SU-DHL-6 (cell line): ENCODE results near the gene FTCD.

Experiments used
- H2AFZ ChIP-seq: fragments of 200-600 bp; sonication (generic); 2 replicates; pipeline ENCODE4 v1.6.1; 2014; ENCODE audit warnings: low read depth, mild to moderate bottlenecking, moderate library complexity, mixed read lengths, antibody characterized with exemption, low read length; ENCODE audit not compliant: severe bottlenecking
- H3F3A ChIP-seq: fragments of 200-600 bp; shearing (Covaris generic); 2 replicates; pipeline ENCODE4 v1.6.0; 2016; ENCODE audit warnings: antibody characterized with exemption, mild to moderate bottlenecking; ENCODE audit not compliant: insufficient read depth
- H3K27ac ChIP-seq: fragments of 200-600 bp; sonication (generic); 2 replicates; pipeline ENCODE4 v1.5.1; 2016; ENCODE audit warnings: low read depth, mild to moderate bottlenecking, low read length, moderate library complexity, mixed read lengths
- H3K27me3 ChIP-seq: fragments of 200-600 bp; sonication (generic), shearing (Covaris generic); 2 replicates; pipeline ENCODE4 v1.6.0; 2014; ENCODE audit warnings: mild to moderate bottlenecking, low read length
- H3K36me3 ChIP-seq: fragments of 200-600 bp; sonication (generic); 2 replicates; pipeline ENCODE4 v1.6.1; 2014; ENCODE audit warnings: mild to moderate bottlenecking, low read length, mixed read lengths
- H3K4me2 ChIP-seq: fragments of 300-600, 200-600 bp; shearing (Covaris generic), sonication (generic); 2 replicates; pipeline ENCODE4 v1.6.0; 2014; ENCODE audit warnings: low read length, low read depth, mild to moderate bottlenecking; ENCODE audit not compliant: poor library complexity, severe bottlenecking
- H3K4me3 ChIP-seq: fragments of 200-600 bp; sonication (generic); 2 replicates; pipeline ENCODE4 v1.5.1; 2014; ENCODE audit warnings: antibody characterized with exemption, low read length, mild to moderate bottlenecking, mixed read lengths; ENCODE audit not compliant: insufficient read depth, poor library complexity, severe bottlenecking
- H3K79me2 ChIP-seq: fragments of 200-600 bp; sonication (generic); 2 replicates; pipeline ENCODE4 v1.6.1; 2014; ENCODE audit warnings: mild to moderate bottlenecking, low read length, moderate library complexity; ENCODE audit not compliant: insufficient read depth
- H3K9ac ChIP-seq: fragments of 200-600 bp; sonication (generic); 2 replicates; pipeline ENCODE4 v1.7.0; 2014; ENCODE audit warnings: mild to moderate bottlenecking, low read length
- H3K9me2 ChIP-seq: fragments of 200-600 bp; sonication (generic); replicated peaks from 2 replicates; pipeline ENCODE4 v1.6.1; 2014; ENCODE audit warnings: low read length; ENCODE audit not compliant: insufficient read depth
- H3K9me3 ChIP-seq: fragments of 200-600 bp; sonication (generic); 2 replicates; pipeline ENCODE4 v1.6.1; 2014; ENCODE audit warnings: low read length, mixed read lengths; ENCODE audit not compliant: insufficient read depth
- H4K20me1 ChIP-seq: fragments of 200-600 bp; sonication (generic); 2 replicates; pipeline ENCODE4 v1.6.1; 2014; ENCODE audit warnings: low read depth, mild to moderate bottlenecking, antibody characterized with exemption, low read length, moderate library complexity, mixed read lengths
- CTCF ChIP-seq: fragments of 200-600 bp; sonication (generic); IDR thresholded peaks from one replicate; pipeline ENCODE4 v1.5.1; 2017; ENCODE audit warnings: antibody characterized with exemption, mild to moderate bottlenecking, low read length, moderate library complexity; ENCODE audit not compliant: insufficient read depth, poor library complexity, severe bottlenecking
- EZH2phosphoT487 ChIP-seq: fragments of 200-600 bp; sonication (generic), shearing (Covaris generic); conservative IDR thresholded peaks from 2 replicates; pipeline ENCODE4 v1.6.1; 2018; ENCODE audit warnings: mild to moderate bottlenecking, antibody characterized with exemption, low read length, moderate library complexity, mixed read lengths

Gene FTCD

GRCh38 chr21:46189213-46189958, 34.0 kb upstream of the FTCD start:
- Histone ChIP-seq H4K20me1 (no peaks in the 10 kb centered on the region), H3K36me3 (no peaks in the 10 kb centered on the region), H2AFZ (no peak overlapping the region), H3F3A (peaks cover 13% of the 10 kb centered on the region; the same call in 1 of the 2 replicates), H3K27ac (no peak overlapping the region), H3K9me3 (no peaks in the 10 kb centered on the region), H3K4me2 (no peak overlapping the region), H3K79me2 (no peaks in the 10 kb centered on the region), H3K4me3 (no peak overlapping the region), H3K9me2 (no peaks in the 10 kb centered on the region), H3K27me3 (no peaks in the 10 kb centered on the region), H3K9ac (no peak overlapping the region)
- TF ChIP-seq CTCF (no peak), EZH2phosphoT487 (no peak)

DNA sequence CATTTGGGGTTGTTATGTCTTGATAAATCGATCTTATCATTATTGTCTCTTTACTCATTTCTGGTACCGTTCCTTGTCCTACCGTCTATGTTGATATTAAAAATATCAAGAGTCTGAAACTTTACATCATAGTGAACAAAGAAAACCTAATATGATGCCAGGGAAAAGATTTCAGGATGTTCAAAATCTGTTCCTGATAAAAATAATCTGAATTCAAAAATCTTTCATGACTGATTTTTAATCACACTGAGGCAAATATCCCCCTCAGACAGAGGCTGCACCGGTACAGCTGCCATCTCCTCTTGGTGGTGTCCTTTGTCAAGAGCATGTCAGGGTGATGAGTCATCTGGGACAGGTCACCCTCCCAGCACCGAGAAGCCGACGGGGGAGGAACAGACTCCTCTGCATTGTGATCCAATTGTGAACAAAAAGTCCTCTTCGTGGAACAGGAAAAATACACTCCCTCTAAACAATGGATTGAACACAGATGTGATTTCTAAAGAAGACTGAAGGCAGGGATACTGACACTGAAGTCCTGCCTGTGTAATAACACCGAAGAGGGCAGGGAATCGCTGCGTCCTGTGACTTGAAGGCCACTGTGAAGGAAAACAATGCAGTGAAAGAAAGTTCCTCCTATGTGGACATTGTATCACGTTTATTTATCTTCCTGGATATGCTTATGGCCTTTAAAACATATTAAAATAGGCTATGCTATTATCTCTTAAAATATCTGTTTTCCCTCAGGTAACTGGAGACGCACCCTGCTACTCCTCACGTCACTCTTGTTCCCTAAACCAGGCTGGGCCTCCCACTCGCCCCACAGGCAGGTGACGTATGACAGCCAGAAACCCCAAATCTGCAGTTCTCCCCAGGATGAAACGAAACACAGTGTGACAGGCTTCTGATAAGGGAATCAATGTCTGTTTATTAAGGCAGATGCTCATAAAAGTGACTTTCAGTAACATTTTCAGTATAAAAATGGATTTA, 33.1 kb upstream of the FTCD start:
- Histone ChIP-seq H3K9me3 (no peaks in the 10 kb centered on the region), H3F3A (peaks cover 13% of the 10 kb centered on the region; the same call in 1 of the 2 replicates), H3K4me3 (no peak overlapping the region), H4K20me1 (no peaks in the 10 kb centered on the region), H3K9ac (no peak overlapping the region), H2AFZ (no peak overlapping the region), H3K27ac (no peak overlapping the region), H3K79me2 (no peaks in the 10 kb centered on the region), H3K36me3 (no peaks in the 10 kb centered on the region), H3K4me2 (no peak overlapping the region), H3K9me2 (no peaks in the 10 kb centered on the region), H3K27me3 (no peaks in the 10 kb centered on the region)
- TF ChIP-seq CTCF (no peak), EZH2phosphoT487 (no peak)

DNA sequence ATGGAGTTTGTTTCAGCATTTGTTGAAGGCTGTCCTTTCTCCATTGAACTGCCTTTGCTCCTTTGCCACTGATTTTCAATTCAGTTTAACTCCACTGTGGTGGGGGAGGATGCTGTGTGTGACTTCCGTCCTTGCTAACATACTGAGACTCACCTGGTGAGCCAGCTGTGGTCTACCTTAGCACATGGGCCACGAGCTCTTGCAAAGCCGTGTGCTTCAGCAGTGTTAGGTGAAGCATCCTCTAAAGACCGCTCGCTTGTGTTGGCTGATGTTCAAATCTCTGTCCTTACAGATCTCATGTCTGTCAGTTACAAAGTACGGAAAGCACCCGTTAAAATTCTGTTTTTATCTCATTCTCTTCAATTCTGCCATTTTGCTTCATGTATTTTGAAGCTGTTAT, 32.4 kb upstream of the FTCD start:
- no peaks in the 10 kb centered on the region for H3K27me3 ChIP-seq
- no peak overlapping the region for H3K27ac ChIP-seq
- H3K9ac ChIP-seq = no peak overlapping the region
- TF ChIP-seq CTCF = no peak
- no peak for TF ChIP-seq EZH2phosphoT487
- no peak overlapping the region for H3K4me3 ChIP-seq
- no peaks in the 10 kb centered on the region for H3K79me2 ChIP-seq
- H3K4me2 ChIP-seq = no peak overlapping the region
- no peaks in the 10 kb centered on the region for H3K9me3 ChIP-seq
- H2AFZ ChIP-seq = no peak overlapping the region
- no peaks in the 10 kb centered on the region for H4K20me1 ChIP-seq
- H3F3A ChIP-seq = peaks cover 13% of the 10 kb centered on the region; the same call in 1 of the 2 replicates
- H3K9me2 ChIP-seq = no peaks in the 10 kb centered on the region
- no peaks in the 10 kb centered on the region for H3K36me3 ChIP-seq
